Neural progenitor cell (in vitro differentiated cells): ENCODE measurements around the gene OR51G1.

Source experiments
- EZH2 ChIP-seq: fragments of 200-600 bp; sonication (generic); IDR thresholded peaks from 2 replicates; pipeline ENCODE4 v1.6.1; 2017; ENCODE audit warnings: antibody characterized with exemption, mild to moderate bottlenecking, moderate library complexity
- EZH2phosphoT487 ChIP-seq: fragments of 200-600 bp; sonication (generic); IDR thresholded peaks from 2 replicates; pipeline ENCODE4 v1.6.1; 2017; ENCODE audit warnings: antibody characterized with exemption
- TF ChIP-seq, protein P1 (sequence below): fragments of 200-600 bp; sonication (generic); IDR thresholded peaks from 2 replicates; pipeline ENCODE4 v1.5.1; 2017; ENCODE audit warnings: antibody characterized with exemption, mild to moderate bottlenecking

DNA sequence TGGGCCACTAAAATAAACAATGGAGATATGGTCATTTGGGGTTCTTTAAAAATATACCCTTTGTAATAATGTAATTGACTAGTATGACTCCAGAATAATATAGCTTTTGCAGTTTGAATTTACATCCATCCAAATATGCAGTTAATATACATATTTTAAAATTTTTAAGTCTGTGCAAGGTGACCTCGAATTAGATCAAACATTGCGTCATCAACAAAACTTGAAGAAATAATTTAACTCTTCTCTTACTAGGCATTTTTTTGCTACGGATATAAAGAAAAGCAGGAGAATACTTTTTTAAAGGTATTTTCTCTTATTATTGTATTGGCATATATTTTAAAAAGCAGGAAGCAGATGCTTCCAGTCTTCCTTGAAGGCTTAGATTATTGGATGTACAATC is 12.6 kb upstream of the OR51G1 start:
- TF ChIP-seq, protein P1, sequence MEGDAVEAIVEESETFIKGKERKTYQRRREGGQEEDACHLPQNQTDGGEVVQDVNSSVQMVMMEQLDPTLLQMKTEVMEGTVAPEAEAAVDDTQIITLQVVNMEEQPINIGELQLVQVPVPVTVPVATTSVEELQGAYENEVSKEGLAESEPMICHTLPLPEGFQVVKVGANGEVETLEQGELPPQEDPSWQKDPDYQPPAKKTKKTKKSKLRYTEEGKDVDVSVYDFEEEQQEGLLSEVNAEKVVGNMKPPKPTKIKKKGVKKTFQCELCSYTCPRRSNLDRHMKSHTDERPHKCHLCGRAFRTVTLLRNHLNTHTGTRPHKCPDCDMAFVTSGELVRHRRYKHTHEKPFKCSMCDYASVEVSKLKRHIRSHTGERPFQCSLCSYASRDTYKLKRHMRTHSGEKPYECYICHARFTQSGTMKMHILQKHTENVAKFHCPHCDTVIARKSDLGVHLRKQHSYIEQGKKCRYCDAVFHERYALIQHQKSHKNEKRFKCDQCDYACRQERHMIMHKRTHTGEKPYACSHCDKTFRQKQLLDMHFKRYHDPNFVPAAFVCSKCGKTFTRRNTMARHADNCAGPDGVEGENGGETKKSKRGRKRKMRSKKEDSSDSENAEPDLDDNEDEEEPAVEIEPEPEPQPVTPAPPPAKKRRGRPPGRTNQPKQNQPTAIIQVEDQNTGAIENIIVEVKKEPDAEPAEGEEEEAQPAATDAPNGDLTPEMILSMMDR = no peak
- TF ChIP-seq EZH2phosphoT487 (no peak), EZH2 (no peak)
